ENCODE results near the gene AGMO.

AGMO gene

DNA sequence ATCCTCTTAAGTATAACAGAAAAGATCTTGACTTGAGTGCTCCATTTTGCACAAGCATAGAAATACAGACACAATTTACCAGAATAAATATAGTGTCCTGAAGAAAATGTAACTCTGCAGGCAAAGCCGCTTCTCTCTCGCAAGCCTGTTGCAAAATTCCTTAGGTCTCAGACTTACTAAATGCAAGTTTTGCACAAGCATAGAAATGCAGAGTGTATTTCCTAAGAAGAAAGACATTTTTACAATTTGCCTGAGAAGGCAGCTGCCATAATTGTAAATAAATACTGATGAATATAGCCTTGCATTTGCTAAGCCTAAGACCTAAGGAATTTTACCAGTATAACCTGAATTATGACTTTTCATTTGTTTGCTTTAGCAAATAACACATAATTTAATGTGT is 67.1 kb downstream of the AGMO start:
- no peak for DNase-seq

- no peak for DNase-seq
Observed at GRCh38 chr7:15491361-15491760, 70.5 kb downstream of the AGMO start.

DNA sequence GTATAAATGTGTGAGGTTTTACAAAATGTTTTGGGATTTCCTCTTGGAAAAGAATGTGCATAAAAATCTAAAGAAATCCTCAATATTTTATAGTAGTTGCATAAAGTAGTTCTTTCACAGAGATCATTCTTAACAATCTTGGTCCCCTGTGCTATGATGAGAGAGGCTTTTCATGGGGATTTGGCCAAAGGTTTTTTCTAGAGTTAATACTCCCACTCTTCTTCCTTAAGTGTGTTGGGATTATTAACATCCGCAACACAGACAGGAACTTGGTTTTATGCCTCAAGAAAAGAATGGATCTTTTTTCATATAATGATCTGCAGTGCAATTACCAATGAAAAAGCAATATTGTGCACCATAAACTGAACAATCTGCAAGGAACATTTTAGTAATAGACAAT is 71.5 kb downstream of the AGMO start:
- DNase-seq = no peak

GRCh38 chr7:15489861-15490260 is 72.0 kb downstream of the AGMO start:
- no peak for DNase-seq

- DNase-seq = no peak
Observed at GRCh38 chr7:15489383-15489782, 72.4 kb downstream of the AGMO start.

DNA sequence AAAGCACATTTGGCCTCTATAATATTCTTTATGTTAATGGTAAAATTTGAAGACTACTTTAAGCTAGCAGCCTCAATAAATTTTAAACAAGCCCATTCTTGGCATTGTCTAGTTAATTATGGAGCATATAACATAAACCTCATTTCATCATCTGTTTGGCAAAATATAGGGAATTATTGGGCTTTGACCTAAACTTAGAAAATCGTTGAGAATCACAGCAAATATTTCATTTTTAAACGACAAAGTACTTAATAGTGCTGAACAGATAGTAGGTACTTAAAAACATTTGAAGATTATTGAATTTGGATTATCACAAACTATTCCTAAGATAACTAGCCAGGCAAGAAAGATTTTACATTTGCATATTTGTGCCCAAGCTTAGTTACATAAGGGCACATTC is 73.4 kb downstream of the AGMO start:
- no peak for DNase-seq

- DNase-seq = no peak
Observed at GRCh38 chr7:15487896-15488295, 73.9 kb downstream of the AGMO start.

DNA sequence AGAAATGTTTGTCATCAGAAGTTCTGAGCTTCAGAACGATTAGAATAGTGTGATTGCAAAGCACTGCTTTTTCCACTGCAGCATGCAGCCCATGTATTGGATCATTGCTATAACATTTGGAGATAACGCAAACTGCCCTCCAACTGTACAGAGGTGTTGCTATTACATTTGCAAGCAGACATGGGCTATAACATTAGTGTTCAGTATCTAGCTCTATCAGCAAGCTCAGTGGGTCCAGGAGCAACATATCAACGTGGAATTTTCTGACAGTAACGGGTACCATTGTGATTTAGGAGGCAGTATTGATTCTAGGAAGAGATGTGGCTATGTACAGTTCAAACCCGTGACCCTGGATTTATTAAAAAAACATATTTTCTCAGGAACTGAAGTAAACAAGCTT is 75.8 kb downstream of the AGMO start:
- no peak for DNase-seq

- DNase-seq = no peak
Observed at GRCh38 chr7:15485431-15485830, 76.4 kb downstream of the AGMO start.

GRCh38 chr7:15481132-15481531 is 80.7 kb downstream of the AGMO start:
- no peak for DNase-seq

DNA sequence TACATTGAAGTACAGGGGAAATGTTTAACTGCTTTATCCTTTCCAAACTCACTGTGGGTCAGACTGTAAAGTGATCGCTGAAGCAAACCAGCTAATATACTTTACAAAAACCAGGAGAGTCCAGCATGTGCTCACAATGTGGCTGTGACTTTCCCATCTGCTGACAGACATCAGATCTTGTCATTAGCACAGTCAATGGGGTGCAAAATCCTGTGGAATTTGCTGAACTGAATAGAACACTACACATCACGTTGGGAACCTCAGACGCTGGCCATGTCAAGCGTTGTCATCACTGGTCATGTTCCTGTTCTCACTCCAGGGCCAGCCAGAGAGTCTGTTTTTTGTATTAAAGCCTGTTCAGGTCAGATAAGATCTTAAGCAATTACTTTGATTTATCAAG is 83.4 kb downstream of the AGMO start:
- no peak for DNase-seq

GRCh38 chr7:15476531-15476918 is 85.3 kb downstream of the AGMO start:
- DNase-seq = no peak

DNA sequence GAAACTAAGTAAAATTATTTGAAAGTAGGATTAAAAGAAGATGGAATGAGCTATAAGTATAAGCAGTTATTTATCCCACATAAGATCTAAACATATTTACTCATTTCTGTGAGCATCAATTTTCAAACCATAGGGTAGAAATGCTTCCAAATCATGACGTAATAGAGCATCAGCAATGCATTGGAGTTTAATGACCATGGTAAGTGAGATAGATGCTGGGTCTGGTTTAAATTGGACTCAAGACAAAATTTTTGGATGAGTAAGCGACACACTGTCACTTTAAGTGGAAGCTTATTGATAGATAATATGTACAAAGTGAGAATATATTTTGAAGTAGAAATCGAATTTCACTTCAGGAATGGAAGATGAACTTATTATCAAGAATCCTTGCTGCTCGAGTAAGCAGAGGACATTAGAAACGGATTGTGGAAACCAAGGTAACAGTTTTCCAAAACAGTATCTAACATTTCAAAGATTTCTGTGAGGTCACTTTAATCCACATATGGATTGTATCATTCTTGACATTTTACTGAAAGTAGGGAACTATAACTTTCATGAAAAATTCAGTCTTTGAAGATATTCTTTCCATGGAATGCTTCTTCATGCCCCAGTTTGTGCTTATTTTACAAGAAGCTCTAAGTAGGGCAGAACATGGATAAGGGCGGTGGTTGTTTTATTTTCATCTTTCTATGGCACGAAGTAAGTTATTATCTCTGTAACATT is 85.8 kb downstream of the AGMO start:
- no peak for DNase-seq

DNA sequence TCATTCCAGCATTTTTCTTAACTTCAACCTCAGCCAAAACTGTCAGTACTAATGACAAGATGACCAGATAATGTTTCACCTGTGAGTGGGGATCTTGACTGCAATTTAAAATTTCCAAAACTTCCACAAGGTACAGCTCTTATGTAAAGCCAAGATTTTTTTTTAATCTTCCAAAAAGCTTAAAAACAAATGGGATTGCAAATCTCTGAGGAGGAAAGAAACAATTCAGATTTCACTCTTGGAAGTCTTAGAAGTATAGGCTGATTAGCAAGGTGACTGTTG is 90.2 kb downstream of the AGMO start:
- DNase-seq = no peak

DNA sequence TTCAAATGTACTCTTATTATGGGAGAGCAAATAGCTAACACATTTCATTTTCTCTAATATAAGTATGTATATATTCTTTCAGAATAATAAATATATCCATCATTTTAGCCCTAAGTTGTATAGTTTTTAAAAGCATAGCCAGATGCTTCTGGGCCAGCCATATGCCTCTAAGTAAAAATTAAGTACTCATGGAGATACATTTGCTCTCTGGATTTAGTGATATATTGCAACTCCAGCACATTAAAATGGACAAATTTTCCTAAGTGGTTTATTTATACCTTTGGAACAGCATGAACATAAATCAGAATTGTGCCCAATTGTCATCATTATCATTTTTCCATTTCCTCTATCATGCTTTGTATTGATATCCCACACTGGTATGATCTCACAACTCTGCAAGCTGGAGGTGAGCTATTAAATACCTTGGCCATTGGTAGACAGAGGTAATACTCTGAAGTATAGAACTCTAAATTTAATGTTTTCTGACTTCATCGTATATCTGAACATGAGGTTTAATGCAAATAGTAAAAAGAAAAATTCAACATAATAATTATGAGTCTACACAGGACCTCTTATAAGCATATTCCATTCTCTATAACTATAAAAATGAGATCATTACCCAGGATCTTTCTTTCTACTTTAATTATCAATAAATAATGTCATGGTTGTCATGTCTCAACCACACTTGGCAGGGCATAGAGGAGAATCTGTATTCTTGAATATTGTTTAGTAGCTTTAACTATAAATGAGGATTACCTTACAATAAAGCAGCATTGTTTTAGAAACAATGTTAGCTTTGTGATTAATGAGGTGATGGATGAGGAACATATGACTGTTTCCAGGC is 90.8 kb downstream of the AGMO start:
- no peak for DNase-seq

- DNase-seq = no peak
Observed at GRCh38 chr7:15464667-15465121, 97.1 kb downstream of the AGMO start.

- DNase-seq = no peak
Observed at GRCh38 chr7:15463801-15464666, 97.8 kb downstream of the AGMO start.

- DNase-seq = no peak
Observed at GRCh38 chr7:15462721-15463389, 99.0 kb downstream of the AGMO start.

DNA sequence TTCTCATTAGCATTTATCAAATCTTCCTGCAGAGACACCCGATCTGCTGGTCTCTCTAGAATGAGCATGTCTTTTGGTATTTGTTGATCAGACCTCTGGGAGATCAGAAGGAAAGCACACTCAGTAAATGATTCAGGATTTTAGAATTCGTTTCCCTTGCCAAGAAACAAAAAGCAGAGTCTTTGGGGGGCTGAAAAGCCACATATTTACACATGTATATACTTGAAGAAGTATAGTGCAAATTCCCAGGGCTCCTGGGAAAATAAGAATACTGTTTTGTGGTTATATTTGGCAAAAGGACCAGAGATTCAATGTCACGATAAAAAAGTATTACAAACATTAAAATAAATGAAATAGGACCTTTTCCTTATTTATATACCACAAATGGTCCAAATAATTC is 100.2 kb downstream of the AGMO start:
- no peak for DNase-seq

DNA sequence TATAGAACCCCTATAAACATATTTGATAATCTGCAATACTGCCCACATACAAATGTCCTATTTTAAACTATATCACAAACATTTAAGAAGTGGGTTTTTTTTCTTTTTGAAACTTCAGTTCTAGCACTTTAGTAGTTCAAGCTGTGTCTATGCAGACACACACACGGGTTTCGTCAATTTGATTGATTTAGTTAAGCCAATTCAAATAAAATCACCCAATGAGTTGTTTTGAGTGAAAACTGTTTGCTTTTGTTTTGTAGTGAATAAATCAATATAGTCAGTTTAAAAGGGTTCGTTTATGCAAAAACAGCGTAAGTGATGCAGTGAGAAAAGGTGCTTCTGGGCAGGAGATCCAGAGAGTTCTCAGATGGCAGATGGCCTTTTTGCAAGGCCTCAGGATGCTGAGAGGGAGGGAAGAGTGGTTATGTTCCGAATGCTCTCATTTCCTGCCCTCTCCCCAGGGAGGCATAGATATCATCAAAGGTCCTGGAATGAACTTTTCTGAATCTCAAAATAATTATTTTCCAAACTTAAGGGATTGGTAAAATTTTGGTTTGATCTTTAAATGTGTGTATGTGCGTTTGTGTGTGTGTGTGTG is 102.7 kb downstream of the AGMO start:
- DNase-seq = no peak

DNA sequence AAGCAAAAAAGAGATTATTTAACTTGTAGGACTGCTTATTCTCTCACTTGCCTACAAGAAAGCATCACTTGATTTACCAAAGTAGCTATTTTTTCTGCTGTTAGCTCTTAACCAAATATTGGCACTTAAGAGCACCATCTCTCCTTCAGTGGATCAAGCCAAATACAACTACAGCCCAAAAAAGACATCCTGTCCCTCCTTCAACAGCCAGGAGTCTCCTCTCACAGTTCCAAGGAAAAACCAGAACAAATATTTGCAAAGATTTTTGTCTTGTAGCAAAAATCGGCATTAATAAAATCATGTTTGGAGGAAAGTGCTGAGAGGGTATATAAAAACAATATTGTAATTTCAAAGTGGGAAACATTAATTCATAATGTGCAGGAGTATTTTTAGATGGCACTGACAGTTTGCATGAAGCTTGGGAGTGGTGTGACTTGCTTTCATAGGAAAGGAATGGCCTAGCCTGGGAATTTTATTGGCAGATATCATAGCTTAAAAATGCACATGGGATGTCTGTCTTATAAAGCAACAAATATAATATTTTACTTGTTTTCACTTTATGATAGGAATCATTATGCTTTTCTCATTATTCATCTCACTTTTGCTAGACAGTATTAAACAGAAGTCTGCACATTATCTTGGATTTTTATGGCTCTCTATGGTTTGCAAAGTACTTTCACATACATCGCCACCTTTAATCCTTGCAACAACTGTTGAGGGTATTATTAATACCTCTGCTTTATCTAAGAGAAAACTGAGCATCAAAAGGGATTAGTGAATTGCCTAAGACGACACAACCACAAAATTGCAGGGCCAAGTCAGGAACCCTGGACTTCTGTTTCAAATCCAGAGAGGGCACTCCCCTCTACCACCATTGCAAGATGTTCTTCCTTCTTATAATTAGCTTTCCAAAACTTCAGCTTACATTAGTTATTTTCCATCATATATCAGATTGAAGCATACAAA is 103.5 kb downstream of the AGMO start:
- no peak for DNase-seq

All from activated CD4-positive, alpha-beta T cell treated with anti-CD3 and anti-CD28 coated beads, Interleukin-2, amount 50 U/mL, for 4 hours (primary cell).